ENCODE data around the gene NUDT3.
A peak's percentile ranks its signal among the peaks of the same experiment; 100 is the strongest.
"Not testable (repeated sequence)": the region's sequence is repeated elsewhere in the genome, so short reads cannot be mapped to it uniquely, and the experiment has no call there.

The NUDT3 gene

GRCh38 chr6:34247481-34248197 is 144.8 kb downstream of the NUDT3 start:
- DNase-seq: no peak

GRCh38 chr6:34246563-34247391 is 145.7 kb downstream of the NUDT3 start:
- peak; percentile 89 for DNase-seq

DNA sequence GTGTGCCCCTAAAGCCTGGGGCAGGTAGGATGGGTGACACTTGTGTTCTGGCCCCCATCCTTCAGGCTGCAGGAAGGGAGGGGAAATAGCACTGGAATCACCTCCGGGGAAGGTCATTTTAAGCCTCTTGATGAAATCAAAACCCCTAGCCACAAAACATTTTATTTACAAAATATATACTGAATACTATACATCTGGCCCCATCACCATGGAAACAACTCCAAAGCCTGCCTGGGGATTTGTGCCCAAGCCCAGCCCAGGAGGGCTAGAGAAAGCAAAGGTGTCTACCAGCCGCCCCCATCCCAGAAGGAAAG is 146.3 kb downstream of the NUDT3 start:
- no peak for DNase-seq

DNA sequence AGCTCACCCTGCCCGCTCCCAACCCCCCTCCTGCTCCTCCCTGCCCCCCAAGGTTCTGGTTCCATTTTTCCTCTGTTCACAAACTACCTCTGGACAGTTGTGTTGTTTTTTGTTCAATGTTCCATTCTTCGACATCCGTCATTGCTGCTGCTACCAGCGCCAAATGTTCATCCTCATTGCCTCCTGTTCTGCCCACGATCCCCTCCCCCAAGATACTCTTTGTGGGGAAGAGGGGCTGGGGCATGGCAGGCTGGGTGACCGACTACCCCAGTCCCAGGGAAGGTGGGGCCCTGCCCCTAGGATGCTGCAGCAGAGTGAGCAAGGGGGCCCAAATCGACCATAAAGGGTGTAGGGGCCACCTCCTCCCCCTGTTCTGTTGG is 146.7 kb downstream of the NUDT3 start:
- DNase-seq: not testable (repeated sequence)

GRCh38 chr6:34245032-34245760 is 147.3 kb downstream of the NUDT3 start:
- DNase-seq: not testable (repeated sequence)

- DNase-seq: peak; percentile 28
Measured at GRCh38 chr6:34243901-34244884, 148.3 kb downstream of the NUDT3 start.

- no peak for DNase-seq
Measured at GRCh38 chr6:34243131-34243771, 149.2 kb downstream of the NUDT3 start.

GRCh38 chr6:34242252-34243130 is 150.0 kb downstream of the NUDT3 start:
- DNase-seq: no peak

DNA sequence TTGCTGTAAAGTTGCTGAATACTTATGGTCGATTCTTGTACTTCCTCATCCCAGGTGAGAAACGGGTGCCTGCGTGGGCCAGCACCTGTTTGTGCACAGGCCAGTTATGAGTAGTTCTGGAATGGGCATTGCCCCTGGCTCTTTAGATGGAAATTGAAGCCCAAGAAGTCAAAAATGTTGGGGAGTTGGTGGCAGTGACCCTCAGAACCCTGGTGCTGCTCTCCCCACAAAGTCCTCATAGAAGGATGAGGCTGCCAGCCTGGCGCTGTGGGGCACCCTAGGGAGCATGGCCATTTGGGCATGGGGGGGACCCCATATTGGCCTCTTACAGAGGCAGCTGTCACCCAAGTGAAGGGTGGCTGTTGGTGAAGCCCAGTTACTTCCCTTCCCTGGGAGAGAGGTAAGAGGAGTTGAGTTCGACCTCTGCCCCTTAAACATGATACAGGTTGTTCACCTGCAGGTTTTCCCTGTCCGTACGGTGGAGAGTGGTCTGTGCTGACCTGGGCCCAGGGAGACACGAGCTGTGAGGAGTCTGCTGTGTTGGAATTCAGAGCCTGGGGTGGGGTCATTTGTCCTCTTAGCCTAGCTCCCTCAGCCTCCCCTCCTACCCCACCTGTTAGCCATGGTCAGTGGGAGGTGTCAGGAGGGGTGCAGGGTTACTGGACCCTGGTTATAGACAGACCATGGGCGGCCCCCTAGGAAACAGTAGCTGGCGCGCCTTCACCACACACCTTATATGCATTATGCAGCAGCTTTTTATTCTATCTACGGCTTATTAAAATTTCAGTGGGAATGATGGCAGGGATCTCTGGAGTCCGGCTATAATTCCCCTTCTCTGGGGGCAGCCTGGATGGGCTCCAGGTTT is 150.9 kb downstream of the NUDT3 start:
- DNase-seq: no peak

DNA sequence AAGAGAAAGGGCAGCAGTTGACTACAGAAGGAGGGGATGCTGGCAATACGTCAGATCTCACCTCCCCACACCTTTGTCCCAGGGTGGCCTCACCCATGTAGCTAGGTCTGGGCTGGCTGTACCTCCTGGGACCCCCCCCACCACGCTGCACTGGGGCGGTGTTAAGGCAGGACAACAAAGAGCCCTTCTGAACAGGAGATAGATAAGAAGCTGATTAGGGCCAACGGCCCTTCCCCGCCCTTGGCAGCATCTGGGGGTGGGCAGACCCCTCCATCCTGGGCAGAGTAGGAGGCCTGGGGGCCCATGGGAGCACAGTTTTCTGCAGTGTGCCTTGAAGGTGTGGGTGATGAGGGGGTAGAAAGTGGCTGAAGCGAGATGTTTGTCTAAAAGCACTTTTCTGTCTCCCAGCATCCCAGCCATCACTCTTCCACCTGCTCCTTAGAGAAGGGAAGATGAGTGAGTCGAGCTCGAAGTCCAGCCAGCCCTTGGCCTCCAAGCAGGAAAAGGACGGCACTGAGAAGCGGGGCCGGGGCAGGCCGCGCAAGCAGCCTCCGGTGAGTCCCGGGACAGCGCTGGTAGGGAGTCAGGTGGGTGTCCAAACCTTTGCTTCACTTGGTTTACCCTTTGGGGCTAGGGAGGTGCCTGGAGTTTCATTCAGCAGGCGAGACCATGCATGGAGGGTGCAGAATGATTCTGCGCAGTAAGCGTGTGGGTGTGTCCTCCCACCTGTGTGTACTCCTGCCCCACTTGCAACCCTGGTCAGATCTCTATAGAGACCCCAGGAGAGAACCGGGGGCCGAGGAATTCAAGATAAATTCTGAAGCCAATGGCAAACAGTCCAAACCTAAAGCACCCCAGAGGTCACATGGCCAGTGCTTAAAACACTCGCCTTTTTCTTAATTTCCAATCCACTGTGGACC is 151.9 kb downstream of the NUDT3 start:
- DNase-seq: no peak

GRCh38 chr6:34239893-34240292 is 152.6 kb downstream of the NUDT3 start:
- DNase-seq: no peak

DNA sequence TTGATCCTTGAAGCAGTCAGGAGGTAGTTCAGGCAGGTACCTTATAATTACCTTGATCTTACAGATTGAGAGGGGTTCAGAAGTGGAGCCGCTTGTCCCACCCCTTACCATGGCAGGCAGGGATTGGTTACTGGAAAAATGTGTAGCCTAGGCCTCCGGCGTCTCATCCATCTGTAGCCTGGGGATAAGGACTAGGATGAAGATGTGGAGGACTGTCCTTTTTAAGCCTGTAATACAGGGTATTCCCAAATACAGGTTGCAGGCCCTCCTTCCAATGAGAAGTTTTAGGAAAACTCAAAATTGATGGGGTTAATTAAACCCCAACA is 153.0 kb downstream of the NUDT3 start:
- DNase-seq: no peak

GRCh38 chr6:34238585-34239499 is 153.6 kb downstream of the NUDT3 start:
- DNase-seq: no peak

- DNase-seq: no peak
Measured at GRCh38 chr6:34237722-34238584, 154.5 kb downstream of the NUDT3 start.

DNA sequence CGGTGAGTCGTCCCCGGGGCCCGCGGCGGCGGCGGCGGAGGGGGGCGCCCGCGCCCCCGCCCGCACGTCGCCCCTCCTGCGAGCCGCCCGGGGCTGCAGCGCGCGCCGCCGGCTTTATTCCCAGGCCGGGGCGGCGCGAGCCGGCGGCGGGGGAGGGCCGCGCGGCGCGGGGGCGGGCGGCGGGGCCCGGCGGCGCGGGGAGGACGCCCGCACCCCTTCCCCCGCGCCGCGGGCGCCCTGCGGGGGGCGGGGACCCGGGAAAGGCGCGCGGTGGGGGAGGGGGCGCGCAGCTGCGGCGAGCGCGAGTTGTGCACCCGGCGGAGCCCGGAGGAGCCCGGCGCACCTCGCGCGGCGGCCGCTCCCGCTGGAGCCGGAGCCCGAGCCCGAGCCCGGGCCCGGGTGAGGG is 155.2 kb downstream of the NUDT3 start:
- no peak for DNase-seq

DNA sequence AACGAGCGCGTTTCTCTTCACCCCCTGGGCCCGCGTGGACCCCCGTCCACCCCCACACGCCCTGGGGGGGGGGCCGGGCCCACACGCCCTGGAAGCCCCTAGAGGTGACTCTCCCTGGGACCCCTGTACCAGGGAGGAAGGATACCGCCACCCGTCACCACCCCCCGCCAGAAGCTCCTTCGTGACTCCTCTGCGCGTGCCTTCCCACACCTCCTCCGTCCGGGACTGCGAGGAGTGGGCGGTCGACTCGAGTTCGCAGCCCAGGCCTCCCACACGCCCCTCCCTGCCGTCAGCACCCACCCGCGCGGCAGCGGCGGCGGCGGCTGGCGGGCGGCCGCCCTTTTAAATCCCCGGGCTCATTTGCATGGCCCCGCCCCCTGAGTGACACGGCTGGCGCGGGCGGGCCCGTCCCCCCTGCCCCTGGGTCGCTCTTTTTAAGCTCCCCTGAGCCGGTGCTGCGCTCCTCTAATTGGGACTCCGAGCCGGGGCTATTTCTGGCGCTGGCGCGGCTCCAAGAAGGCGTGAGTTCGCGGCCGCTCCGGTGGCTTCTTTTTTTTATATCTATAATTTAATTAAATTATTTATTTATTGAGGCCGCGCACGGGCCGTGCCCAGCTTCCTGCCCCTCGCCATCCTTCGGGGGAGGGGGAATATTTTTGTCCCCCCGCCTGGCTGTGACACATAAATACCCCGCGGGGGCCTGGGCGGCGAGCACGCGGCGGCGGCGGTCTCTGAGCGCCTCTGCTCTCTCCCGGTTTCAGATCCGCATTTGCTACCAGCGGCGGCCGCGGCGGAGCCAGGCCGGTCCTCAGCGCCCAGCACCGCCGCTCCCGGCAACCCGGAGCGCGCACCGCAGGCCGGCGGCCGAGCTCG is 155.8 kb downstream of the NUDT3 start, which contains the start of gene HMGA1:
Gene HMGA1 (plus strand): TSS at position 431 of the 873 bp plus-strand sequence. CDS start 3,908 bp downstream, outside the sequence.
- DNase-seq: peak; percentile 74
